A549 (cell line): ENCODE measurements around the gene C9orf152. TPM values are rescaled to one million over a fixed set of nuclear protein-coding genes. Genes with fewer than 3 reads are reported as not detected.
"Not testable (repeated sequence)": the region's sequence is repeated elsewhere in the genome, so short reads cannot be mapped to it uniquely, and the experiment has no call there.

Experiments used
- ATAC-seq, 2 experiments: fragments of 200-7000 bp in 1 of 2; fragments of >200 bp in 1 of 2; cut with Nextera tagmentation in 1 of 2; cut with Tn5 transposase in 1 of 2; 3 replicates each; pipeline versions ENCODE4 v1.8.0 to v1.9.1; 2018 to 2020; ENCODE audit warnings: mild to moderate bottlenecking in 1 of 2, moderate library complexity in 1 of 2
- CTCF ChIA-PET: fragments of 300-600 bp; sonication (Branson Sonifier 250); formaldehyde crosslinking; extraction: SDS; loops from one replicate; lab custom pipeline; 2021; ENCODE audit warnings: antibody characterized with exemption, inconsistent platforms; lab: Yijun Ruan, JAX
- POLR2A ChIA-PET: fragments of 350-600 bp; formaldehyde crosslinking; extraction: SDS; loops from one replicate; lab custom pipeline; 2021; ENCODE audit warnings: antibody characterized with exemption, inconsistent platforms; lab: Yijun Ruan, JAX
- DNase-seq, 2 experiments: peaks; one replicate each; pipeline versions ENCODE4 v3.0.0 to v3.0.0-alpha.2; 2011 to 2016; ENCODE audit warnings: low read depth in 1 of 2, low spot score in 1 of 2
- FAIRE-seq: peaks from 2 replicates; lab custom pipeline; 2011; peaks lifted over from hg19 to GRCh38; lab: Jason Lieb, UNC
- H3K27ac ChIP-seq, 2 experiments: fragments of >200 bp; sonication (Bioruptor Twin); formaldehyde crosslinking; 3 replicates each; pipeline ENCODE4 v1.5.1; 2016 to 2017
- H3K4me1 ChIP-seq: fragments of >200 bp; sonication (Bioruptor Twin); formaldehyde crosslinking; 3 replicates; pipeline ENCODE4 v1.6.1; 2016
- H3K4me2 ChIP-seq: fragments of >200 bp; sonication (Bioruptor Twin); formaldehyde crosslinking; 3 replicates; pipeline ENCODE4 v1.6.1; 2016
- H3K4me3 ChIP-seq: fragments of >200 bp; sonication (Bioruptor Twin); formaldehyde crosslinking; 3 replicates; pipeline ENCODE4 v1.5.1; 2016
- H3K9me3 ChIP-seq: fragments of >200 bp; sonication (Bioruptor Twin); formaldehyde crosslinking; 3 replicates; pipeline ENCODE4 v1.6.1; 2016
- ATOH8 ChIP-seq: fragments of 250-450 bp; sonication (Bioruptor Pico); IDR thresholded peaks from 2 replicates; pipeline ENCODE4 v1.5.0; 2020; ENCODE audit warnings: low read depth, mild to moderate bottlenecking, moderate library complexity
- CHD2 ChIP-seq: fragments of 150-350 bp; IDR thresholded peaks from 2 replicates; pipeline ENCODE4 v1.6.1; 2014; ENCODE audit warnings: low read length; ENCODE audit not compliant: partially characterized antibody
- CHD4 ChIP-seq: fragments of 200-600 bp; sonication (generic); IDR thresholded peaks from 2 replicates; pipeline ENCODE4 v1.6.1; 2016; ENCODE audit warnings: antibody characterized with exemption, mild to moderate bottlenecking, borderline replicate concordance
- E2F6 ChIP-seq: IDR thresholded peaks from 2 replicates; pipeline ENCODE4 v1.6.1; 2012; ENCODE audit warnings: low read depth, borderline replicate concordance
- FOSL2 ChIP-seq, 2 experiments: fragments of 450-650 bp in 1 of 2; fragments of >200 bp in 1 of 2; sonication (Bioruptor Twin) in 1 of 2; formaldehyde crosslinking; IDR thresholded peaks; 2 replicates each; pipeline versions ENCODE4 v1.5.0 to v1.6.1; 2016 to 2020; ENCODE audit warnings: mild to moderate bottlenecking in 1 of 2, moderate library complexity in 1 of 2
- FOXS1 ChIP-seq: fragments of 250-450 bp; sonication (Bioruptor Pico); IDR thresholded peaks from 2 replicates; pipeline ENCODE4 v1.5.0; 2020; ENCODE audit warnings: mild to moderate bottlenecking, moderate library complexity
- GATA3 ChIP-seq: IDR thresholded peaks from 2 replicates; pipeline ENCODE4 v1.6.1; 2012; ENCODE audit warnings: borderline replicate concordance
- HOXA7 ChIP-seq: fragments of 250-450 bp; sonication (Bioruptor Pico); IDR thresholded peaks from 2 replicates; pipeline ENCODE4 v1.5.0; 2020; ENCODE audit warnings: mild to moderate bottlenecking, moderate library complexity
- KDM1A ChIP-seq: fragments of 200-600 bp; sonication (generic); IDR thresholded peaks from 2 replicates; pipeline ENCODE4 v1.6.1; 2016; ENCODE audit warnings: low read depth, mild to moderate bottlenecking
- NR3C1 ChIP-seq: fragments of >200 bp; sonication (Bioruptor Twin); formaldehyde crosslinking; IDR thresholded peaks from 3 replicates; pipeline ENCODE4 v1.6.1; 2017
- RARB ChIP-seq: fragments of 250-450 bp; sonication (Bioruptor Pico); IDR thresholded peaks from 2 replicates; pipeline ENCODE4 v1.8.0; 2021; ENCODE audit warnings: mild to moderate bottlenecking, moderate library complexity
- RCOR1 ChIP-seq: fragments of 150-350 bp; IDR thresholded peaks from 2 replicates; pipeline ENCODE4 v1.6.1; 2014; ENCODE audit warnings: antibody characterized with exemption, low read length, low read depth
- RNF2 ChIP-seq: fragments of 200-600 bp; sonication (generic); IDR thresholded peaks from 2 replicates; pipeline ENCODE4 v1.6.1; 2016; ENCODE audit warnings: low read depth, mild to moderate bottlenecking, antibody characterized with exemption, moderate library complexity, borderline replicate concordance
- SREBF2 ChIP-seq: fragments of 450-650 bp; IDR thresholded peaks from 2 replicates; pipeline ENCODE4 v1.6.1; 2014; ENCODE audit warnings: mild to moderate bottlenecking, moderate library complexity
- USF2 ChIP-seq: fragments of 450-650 bp; IDR thresholded peaks from 2 replicates; pipeline ENCODE4 v1.6.1; 2014; ENCODE audit warnings: antibody characterized with exemption
- ZC3H11A ChIP-seq: fragments of 450-650 bp; IDR thresholded peaks from 2 replicates; pipeline ENCODE4 v1.6.1; 2014; ENCODE audit warnings: antibody characterized with exemption, mild to moderate bottlenecking
- WGBS: methylation state at CpG from one replicate; pipeline ENCODE4 v1.1.6; 2017; ENCODE audit errors: missing lambda C conversion rate; 5-methylcytosine and 5-hydroxymethylcytosine counted together
- polyA plus RNA-seq, 4 experiments: library from polyadenylated mRNA; depleted of rRNA in 3 of 4; stranded (reverse); fragments of >200 nt; fragmentation: RNase III in 1 of 4; extraction: RNeasy Plus Mini Kit Qiagen cat#74134 plus additional on column Dnase treatment in 1 of 4; gene quantifications; 2 replicates in 3 of 4; 3 replicates in 1 of 4; pipeline ENCODE4 v1.2.3, GENCODE V29; 2011 to 2017
- TF ChIP-seq, protein P1 (sequence below): fragments of >200 bp; sonication (Bioruptor Twin); formaldehyde crosslinking; IDR thresholded peaks from 3 replicates; pipeline ENCODE4 v1.6.1; 2016
- TF ChIP-seq, protein P2 (sequence below): fragments of 250-450 bp; sonication (Bioruptor Pico); IDR thresholded peaks from 2 replicates; pipeline ENCODE4 v1.5.0; 2021; ENCODE audit warnings: mild to moderate bottlenecking, moderate library complexity, borderline replicate concordance

C9orf152 gene
- polyA plus RNA-seq, 2 of the 4 experiments (the other 2 are of a cell fraction): 0.10 to 0.79 TPM

DNA sequence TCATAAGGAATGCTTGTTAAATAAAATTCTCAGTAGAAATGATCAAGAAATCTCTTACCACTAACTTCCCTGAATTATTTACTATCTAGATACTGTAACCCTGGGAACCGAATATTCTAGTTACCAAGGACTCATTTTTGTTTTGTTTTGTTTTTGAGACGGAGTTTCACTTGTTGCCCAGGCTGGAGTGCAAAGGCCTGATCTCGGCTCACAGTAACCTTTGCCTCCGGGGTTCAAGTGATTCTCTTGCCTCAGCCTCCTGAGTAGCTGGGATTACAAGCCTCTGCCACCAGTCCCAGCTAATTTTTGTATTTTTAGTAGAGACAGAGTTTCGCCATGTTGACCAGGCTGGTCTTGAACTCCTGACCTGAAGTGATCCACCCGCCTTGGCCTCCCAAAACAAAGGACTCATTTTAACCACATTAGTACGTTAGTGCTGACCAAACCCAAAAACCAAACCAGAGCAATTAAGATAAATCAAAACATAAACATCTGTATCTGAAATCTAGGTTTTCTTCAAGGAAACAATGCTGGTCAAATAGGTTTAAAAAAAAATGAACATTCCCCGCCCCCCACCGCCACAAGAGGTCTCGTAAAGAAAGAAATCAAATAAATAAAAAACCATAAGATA lies 44.7 kb upstream of the C9orf152 start:
- Histone ChIP-seq H3K27ac (peak overlapping the region in 1 of 2 experiments; percentile 62; a peak in 3 of 6 replicates), H3K9me3 (no peaks in the 10 kb centered on the region), H3K4me1 (peaks cover 60% of the 10 kb centered on the region), H3K4me2 (peak overlapping the region; percentile 76), H3K4me3 (peak overlapping the region; percentile 67)
- FAIRE-seq (no peak), DNase-seq (peak in 1 of 2 experiments; percentile 57), ATAC-seq (no peak)
- POLR2A ChIA-PET: interaction anchor here (0.6 to 1.4 kb wide), 2 partner anchors 10 to 376 kb away, joined by 3 to 4 read pairs; no protein-coding TSS in a partner anchor
- WGBS: 18% methylated on average over 10 of the region's 10 CpGs
- CTCF ChIA-PET: no interaction called here
- TF ChIP-seq HOXA7 (peak; percentile 24; the same call in 1 of the 2 replicates), FOSL2 (IDR thresholded peaks at IDR 0.05) (no peak), FOSL2 (CRISPR knock-in tag; IDR thresholded peaks at IDR 0.05) (no peak), RNF2 (no peak), RARB (CRISPR knock-in tag) (0 out of 2 replicates have a peak, but pooled peaks have one; percentile 39), USF2 (no peak), NR3C1 (no peak), RCOR1 (no peak)
- TF ChIP-seq, protein P1, sequence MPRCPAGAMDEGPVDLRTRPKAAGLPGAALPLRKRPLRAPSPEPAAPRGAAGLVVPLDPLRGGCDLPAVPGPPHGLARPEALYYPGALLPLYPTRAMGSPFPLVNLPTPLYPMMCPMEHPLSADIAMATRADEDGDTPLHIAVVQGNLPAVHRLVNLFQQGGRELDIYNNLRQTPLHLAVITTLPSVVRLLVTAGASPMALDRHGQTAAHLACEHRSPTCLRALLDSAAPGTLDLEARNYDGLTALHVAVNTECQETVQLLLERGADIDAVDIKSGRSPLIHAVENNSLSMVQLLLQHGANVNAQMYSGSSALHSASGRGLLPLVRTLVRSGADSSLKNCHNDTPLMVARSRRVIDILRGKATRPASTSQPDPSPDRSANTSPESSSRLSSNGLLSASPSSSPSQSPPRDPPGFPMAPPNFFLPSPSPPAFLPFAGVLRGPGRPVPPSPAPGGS: no peak
- TF ChIP-seq, protein P2, sequence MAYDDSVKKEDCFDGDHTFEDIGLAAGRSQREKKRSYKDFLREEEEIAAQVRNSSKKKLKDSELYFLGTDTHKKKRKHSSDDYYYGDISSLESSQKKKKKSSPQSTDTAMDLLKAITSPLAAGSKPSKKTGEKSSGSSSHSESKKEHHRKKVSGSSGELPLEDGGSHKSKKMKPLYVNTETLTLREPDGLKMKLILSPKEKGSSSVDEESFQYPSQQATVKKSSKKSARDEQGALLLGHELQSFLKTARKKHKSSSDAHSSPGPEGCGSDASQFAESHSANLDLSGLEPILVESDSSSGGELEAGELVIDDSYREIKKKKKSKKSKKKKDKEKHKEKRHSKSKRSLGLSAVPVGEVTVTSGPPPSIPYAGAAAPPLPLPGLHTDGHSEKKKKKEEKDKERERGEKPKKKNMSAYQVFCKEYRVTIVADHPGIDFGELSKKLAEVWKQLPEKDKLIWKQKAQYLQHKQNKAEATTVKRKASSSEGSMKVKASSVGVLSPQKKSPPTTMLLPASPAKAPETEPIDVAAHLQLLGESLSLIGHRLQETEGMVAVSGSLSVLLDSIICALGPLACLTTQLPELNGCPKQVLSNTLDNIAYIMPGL: no peak

GRCh38 chr9:110251770-110252169 lies 43.8 kb upstream of the C9orf152 start:
- H3K4me3 ChIP-seq, FAIRE-seq, DNase-seq, H3K9me3 ChIP-seq, H3K27ac ChIP-seq, CTCF ChIA-PET, ATAC-seq: not testable (repeated sequence)
- Histone ChIP-seq H3K4me1 (peaks cover 58% of the 10 kb centered on the region), H3K4me2 (peak overlapping the region; percentile 76)
- WGBS: 79% methylated on average over 5 of the region's 5 CpGs
- POLR2A ChIA-PET: interaction anchor here (0.6 to 1.4 kb wide), 3 partner anchors 9 to 377 kb away, joined by 3 to 6 read pairs (median 4); no protein-coding TSS in a partner anchor

DNA sequence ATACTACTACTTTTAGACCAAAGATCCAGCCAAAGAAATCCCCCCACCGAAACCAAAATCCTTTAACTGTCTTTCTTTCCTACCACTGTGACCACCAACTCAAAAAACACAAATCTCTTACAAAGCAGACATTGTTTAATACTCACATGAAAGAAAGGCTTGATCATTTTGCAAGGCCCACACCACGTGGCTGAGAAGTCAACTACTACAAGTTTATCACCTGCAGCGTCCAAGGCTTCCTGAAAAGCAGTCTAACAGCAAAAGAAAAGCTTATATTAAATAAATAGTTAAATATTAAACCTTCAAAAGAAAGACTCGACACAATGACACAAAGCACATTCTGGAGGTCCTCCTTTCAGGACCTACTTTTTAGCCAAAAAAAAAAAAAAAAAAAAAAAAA lies 43.3 kb upstream of the C9orf152 start:
- DNase-seq (no peak), FAIRE-seq (no peak), ATAC-seq (no peak)
- H3K4me2 ChIP-seq: peak overlapping the region; percentile 76
- ChIA-PET CTCF (no interaction called here), POLR2A (interaction anchor here (0.6 to 0.9 kb wide), 2 partner anchors 14 to 195 kb away, joined by 6 read pairs; no protein-coding TSS in a partner anchor)
- no peak for TF ChIP-seq CHD2
- TF ChIP-seq CHD4: no peak
- no peak for TF ChIP-seq ATOH8 (CRISPR knock-in tag)
- TF ChIP-seq SREBF2: no peak
- TF ChIP-seq E2F6: no peak
- no peak for TF ChIP-seq ZC3H11A
- no peak for TF ChIP-seq RARB (CRISPR knock-in tag)
- no peak for TF ChIP-seq KDM1A
- no peak for TF ChIP-seq GATA3
- no peak for TF ChIP-seq FOXS1 (CRISPR knock-in tag)
- H3K9me3 ChIP-seq: no peaks in the 10 kb centered on the region
- H3K4me1 ChIP-seq: peaks cover 58% of the 10 kb centered on the region
- peak overlapping the region; percentile 13; the same call in 2 of the 3 replicates for H3K4me3 ChIP-seq
- H3K27ac ChIP-seq: peak overlapping the region; percentile 30 to 44; a peak in 2 of 6 replicates
- WGBS: 31% methylated on average over 4 of the region's 4 CpGs
